Ramos (cell line): ENCODE results near the gene FAM107B.
"Not testable (repeated sequence)": the region's sequence is repeated elsewhere in the genome, so short reads cannot be mapped to it uniquely, and the experiment has no call there.

Experiments used
- in situ Hi-C: fragments of 300-500 bp; cut with MboI; formaldehyde crosslinking; loops from one replicate; pipeline ENCODE4 v1.14.3; 2022; ENCODE audit warnings: low sequenced_read_pairs; ENCODE audit not compliant: unreplicated experiment

Gene FAM107B

DNA sequence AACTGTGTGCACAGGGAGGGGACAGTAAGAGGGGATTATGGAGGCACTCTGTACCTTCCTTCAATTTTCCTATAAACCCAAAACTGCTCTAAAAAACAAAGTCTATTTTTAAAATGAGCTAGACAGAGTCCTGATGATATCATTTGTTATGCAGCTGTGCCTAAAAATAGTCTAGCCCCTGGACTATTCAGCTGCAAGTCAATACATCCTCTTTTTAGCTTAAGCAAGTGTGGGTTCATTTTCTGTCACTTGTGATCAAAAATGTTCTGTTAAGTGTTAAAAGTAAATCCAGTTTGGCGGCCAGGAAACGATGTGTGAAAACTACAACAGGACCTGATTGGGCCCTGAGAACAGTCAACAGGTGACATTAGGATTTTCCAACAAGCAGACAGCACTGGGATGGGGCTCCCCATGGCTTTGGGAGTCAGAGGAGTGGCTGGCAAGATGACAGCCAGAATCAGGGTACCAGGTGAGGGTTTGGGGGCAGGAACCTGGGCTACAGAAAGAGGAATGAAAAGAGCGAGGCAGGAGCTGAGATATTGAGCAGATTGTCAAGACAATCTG, 33.9 kb downstream of the FAM107B start:
- in situ Hi-C loops, result loop anchor here (5.0 kb wide), 1 partner anchor 133 kb away; no protein-coding TSS in a partner anchor

DNA sequence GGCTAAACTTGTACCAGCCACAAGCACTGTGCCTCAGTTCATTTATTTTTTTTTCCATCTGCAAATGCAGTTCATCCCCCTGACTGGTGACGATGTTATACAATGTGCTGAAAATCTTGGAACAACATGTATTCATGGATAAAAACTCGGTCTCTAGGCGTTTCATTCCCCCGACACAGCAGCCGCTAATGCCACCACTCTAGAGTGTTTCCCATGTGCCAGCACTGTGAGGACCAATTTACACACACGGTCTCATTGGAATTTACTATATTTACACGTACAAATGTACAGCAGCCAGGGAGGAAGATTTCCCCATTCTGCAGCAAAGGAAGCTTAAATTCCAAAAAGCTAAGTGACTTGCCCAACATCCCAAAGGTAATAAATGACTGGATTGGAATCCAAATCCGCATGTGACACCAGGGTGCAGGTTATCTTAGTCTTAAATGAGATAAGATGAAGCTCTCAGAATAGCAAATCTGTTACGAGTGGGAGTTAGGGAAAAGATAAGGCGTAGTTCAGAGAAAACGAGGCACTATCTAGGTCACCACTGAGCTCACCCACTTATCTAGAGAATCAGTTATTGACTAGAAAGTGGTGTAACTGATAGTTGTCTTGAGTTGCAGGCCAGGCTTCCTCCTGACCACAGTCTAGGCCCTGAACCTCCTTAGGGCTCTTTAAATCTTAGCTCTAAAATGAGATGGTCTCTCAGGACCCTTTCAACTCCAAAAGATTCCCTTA, 36.7 kb downstream of the FAM107B start:
- in situ Hi-C loops, result no loop called here

- in situ Hi-C loops, result no loop called here
These were observed 38.1 kb downstream of the FAM107B start for GRCh38 chr10:14736600-14737081.

GRCh38 chr10:14736043-14736442, 38.7 kb downstream of the FAM107B start:
- in situ Hi-C loops, result no loop called here

DNA sequence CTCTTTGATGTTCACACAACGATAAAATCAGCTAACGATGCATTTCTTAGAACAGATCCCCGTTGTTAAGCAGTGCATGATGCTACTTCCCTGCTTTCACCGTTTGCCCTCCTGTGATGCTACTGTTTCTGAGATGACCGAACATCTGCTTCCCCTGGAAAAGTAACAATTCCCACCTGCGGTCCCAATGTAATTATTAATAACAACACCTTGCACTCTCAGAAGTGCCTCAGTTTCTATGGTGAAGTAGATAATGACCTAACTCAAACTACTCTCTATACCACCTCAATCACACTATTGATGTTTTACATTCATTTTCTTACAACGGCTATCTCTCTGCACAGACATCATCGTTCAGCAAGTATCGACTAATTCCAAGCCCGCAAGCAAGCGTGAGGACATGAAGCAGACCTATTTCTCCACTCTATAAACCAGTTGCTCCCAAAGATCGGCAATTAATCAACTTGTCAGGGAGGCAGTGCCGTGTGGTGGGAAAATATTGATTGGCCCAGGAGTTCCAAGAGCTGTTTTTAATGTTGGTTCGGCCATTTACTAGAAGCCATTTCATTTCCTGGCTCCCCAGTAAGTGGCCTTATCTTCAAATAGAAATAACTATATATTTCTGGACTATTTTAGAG, 42.7 kb downstream of the FAM107B start:
- in situ Hi-C loops, result no loop called here

DNA sequence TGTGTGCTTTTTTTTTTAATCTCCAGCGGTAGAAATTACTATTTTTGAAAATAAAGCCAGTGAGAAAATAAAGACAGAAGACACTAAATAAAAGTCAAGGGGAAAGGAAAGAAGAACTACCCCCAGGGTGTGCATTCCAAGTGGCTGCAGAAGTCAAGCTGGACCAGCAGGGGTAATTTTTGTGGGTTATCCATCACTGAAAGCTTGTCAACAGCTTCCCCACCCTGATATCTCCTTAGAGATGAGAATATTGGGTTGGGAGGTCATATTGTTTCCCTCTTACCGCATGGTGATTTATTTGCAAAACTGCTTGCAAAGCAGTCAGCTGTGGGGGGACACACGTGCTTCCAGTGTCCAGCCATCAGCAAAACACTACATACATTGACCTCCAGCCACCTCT, 46.4 kb downstream of the FAM107B start:
- in situ Hi-C loops, result no loop called here

DNA sequence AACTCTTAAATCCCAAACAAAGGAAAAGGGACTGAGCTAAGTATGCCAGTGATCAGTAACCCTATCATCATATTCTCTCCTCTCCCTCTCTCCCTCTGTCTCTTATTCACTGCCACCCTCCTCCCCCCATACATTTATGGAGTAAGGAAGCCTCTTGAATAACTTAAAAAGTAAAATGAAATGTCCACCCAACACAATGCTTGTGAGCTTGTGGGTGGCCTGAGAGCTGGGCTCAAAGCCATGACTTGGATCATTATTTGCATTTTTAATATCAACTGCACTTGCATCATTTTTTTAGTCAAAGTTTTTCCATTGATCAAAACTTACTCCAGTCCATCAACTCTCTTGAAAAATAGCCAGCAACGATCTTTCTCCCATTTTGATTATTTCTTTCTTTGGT, 46.8 kb downstream of the FAM107B start:
- in situ Hi-C loops, result no loop called here

DNA sequence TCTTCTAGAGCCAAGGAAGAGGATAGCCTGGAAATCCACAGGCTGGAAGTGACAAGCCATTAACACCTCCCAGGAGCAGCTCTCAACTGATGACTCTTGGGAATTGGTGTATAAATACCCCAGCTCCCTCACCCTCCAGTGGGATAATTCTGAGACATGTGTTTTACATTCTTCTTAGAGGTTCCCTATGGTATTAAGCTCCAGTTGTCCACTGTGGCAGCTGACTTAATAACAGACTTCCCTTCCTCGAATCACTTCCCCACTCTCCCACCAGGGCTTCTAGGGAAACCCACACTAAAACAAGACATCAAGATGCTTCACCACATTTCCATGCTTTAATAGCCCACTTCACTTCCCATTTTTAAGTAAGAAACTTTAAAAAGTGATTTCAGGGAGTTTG, 47.2 kb downstream of the FAM107B start:
- in situ Hi-C loops, result no loop called here

DNA sequence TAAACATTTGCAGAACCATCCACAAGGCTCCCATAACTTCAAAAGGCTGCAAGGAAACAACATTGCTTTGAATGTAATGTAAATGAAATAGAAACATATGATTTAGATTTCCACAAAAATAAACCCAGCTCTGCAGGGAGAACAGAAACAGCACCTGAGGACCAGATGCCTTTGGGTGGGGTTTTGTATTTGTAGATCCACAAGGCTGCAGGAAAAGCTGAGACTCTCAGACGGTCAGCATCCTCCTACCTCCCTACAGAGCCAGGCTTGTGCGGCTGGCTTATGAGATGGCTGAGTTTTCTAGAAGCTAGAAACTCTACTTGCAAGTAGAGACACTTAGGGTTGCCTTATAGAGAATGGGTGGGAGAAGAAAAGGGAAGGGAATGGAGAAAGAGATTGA, 49.8 kb downstream of the FAM107B start:
- in situ Hi-C loops, result no loop called here

DNA sequence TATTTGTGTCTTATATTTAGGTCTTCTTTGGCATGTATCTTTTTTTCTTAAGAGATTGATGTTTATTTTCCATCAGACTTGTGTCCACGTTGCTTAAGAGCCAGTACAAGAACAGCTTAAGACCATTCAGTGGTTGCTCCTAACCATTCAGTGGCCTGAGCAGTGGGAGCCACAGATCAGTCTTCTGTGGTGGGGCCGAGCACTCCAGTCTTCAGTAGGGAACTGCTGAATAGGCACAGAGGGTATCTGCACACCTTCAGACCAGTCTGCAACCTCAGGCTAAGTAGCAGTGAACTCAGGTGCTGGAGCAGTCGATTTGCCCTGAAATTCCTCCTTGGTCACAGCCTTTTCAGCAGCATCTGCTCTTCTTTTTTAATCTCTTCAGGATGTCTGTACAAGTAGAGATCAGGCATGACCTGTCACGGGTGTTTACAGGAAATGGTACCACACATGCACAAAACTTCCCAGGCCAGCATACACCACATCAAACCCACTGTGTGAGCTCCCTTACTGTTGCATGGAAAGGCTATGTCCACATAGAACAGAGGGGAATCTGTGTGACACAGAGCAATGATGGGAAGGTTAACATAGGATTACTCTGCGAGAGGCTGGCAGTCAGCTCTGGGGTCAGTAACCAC, 51.5 kb downstream of the FAM107B start:
- in situ Hi-C loops, result no loop called here

DNA sequence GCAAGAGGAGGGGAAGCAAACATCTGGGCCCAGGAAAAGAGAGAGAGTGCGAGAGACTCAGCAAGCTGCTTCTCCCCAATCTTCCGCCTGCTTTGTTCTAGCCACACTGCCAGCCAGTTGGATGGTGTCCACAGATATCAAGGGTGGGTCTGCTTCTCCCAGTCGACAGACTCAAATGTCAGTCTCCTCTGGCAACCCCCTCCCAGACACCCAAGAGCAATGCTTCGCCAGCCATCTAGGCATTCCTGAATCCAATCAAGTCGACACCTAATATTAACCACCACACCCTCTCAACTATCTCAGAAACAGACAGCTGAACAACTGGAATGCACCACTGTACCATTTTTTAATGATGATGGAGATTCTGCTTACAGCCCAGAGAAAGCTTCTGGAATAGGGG, 57.1 kb downstream of the FAM107B start:
- in situ Hi-C loops, result no loop called here

- in situ Hi-C loops, result no loop called here
These were observed 61.7 kb downstream of the FAM107B start for GRCh38 chr10:14712991-14713424.

GRCh38 chr10:14709344-14709743, 65.4 kb downstream of the FAM107B start:
- in situ Hi-C loops, result not testable (repeated sequence)

- in situ Hi-C loops, result no loop called here
These were observed 67.2 kb downstream of the FAM107B start for GRCh38 chr10:14707481-14707880.

DNA sequence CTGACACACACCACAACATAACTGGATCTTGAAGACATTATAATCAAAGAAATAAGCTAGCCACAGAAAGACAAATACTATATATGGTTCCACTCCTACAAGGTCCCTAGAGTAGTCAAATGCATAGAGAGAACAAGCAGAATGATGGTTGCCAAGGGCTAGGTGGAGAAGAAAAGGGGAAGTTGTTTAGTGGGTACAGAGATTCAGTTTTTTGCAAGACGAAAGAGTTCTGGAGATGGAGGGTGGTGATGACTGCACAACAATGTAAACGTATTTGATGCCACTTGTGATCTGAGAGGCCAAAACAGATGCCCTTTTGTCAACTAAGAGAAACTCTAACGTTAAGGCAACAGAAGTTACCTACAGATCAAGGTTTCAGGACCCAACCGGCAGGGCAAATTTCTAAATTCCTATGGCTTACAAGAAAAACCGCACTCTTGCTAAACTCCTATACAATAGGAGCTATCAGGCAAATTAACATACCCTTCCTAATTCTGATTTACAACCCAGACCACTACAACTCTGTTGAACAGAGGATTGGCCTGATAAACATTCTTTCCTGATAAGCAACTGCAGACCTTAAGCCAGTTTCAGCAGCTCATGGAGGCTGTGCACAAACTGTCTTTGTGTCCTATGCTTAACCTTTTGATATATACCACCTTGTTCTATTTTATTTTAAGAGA, 69.0 kb downstream of the FAM107B start:
- in situ Hi-C loops, result no loop called here

DNA sequence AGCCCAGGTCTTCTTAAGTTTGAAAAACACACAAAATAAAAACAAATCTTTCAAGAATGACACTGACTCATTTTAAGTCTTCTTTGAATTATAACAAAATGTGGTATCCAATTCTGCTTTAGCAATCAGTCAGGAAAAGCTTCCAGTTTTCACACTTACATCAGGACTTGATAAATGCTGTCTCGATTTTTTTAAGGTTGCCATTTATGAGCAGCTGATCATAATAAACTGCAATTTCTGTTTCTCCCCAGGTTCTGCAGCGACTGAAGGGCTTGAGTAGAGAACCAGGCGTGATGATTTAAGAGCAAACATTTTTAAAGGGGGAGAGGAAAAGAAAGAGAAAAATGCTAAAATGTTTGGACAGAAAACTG, 71.1 kb downstream of the FAM107B start:
- in situ Hi-C loops, result no loop called here

DNA sequence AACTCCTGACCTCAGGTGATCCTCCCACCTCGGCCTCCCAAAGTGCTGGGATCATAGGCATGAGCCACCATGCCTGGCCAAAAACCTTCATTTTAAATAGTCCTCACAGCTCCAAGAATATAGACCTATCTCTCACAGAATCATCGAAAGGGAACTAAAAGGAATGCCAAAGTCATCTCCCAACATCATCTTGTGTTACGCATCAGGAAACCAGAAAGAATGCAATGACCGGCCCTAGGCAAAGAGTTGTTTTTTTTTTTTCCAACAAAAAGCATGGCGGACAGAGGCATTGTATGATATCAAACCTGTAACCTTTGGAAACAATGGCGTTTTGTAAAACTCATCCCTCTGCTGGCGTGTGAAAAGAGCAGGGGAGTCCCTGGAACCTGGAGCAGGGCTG, 73.2 kb downstream of the FAM107B start:
- in situ Hi-C loops, result no loop called here

GRCh38 chr10:14700546-14700945, 74.2 kb downstream of the FAM107B start:
- in situ Hi-C loops, result no loop called here

DNA sequence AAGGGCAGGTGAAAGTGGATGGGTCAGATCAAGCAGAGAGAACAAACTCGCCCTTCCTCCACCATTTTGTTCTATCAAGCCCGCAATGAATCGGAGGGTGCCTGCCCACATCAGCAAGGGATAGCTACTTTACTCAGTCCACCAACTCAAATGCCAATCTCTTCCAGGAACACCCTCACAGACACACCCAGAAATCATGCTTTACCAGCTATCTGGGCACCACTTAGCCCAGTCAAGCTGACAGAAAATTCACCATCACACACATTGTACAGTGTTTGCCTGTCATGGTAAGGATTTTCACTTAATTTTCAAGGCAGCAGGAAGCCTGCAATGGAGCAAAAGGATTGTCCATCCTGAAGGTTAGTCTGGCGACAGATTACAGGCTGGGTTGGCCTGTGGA, 75.2 kb downstream of the FAM107B start:
- in situ Hi-C loops, result no loop called here

- in situ Hi-C loops, result no loop called here
These were observed 75.9 kb downstream of the FAM107B start for GRCh38 chr10:14698829-14699170.
